G401.6 (cell line): ENCODE data around the gene HNRNPH1.

Experiments
- FAIRE-seq: peaks from 2 replicates; lab custom pipeline; 2012; peaks lifted over from hg19 to GRCh38; lab: Jason Lieb, UNC

HNRNPH1 gene

GRCh38 chr5:179603308-179603707 is 20.2 kb downstream of the HNRNPH1 start:
- FAIRE-seq: no peak

GRCh38 chr5:179601871-179602625 is 21.4 kb downstream of the HNRNPH1 start:
- FAIRE-seq: no peak

- FAIRE-seq: no peak
Measured at GRCh38 chr5:179599973-179600372, 23.5 kb downstream of the HNRNPH1 start.

- FAIRE-seq: no peak
Measured at GRCh38 chr5:179599566-179599965, 23.9 kb downstream of the HNRNPH1 start.

- no peak for FAIRE-seq
Measured at GRCh38 chr5:179599100-179599499, 24.4 kb downstream of the HNRNPH1 start.

- FAIRE-seq: no peak
Measured at GRCh38 chr5:179596421-179596820, 27.1 kb downstream of the HNRNPH1 start.

GRCh38 chr5:179595916-179596315 is 27.6 kb downstream of the HNRNPH1 start:
- no peak for FAIRE-seq

- no peak for FAIRE-seq
Measured at GRCh38 chr5:179588166-179588565, 35.3 kb downstream of the HNRNPH1 start.

GRCh38 chr5:179585941-179586401 is 37.5 kb downstream of the HNRNPH1 start:
- FAIRE-seq: no peak

GRCh38 chr5:179577286-179577960 is 46.0 kb downstream of the HNRNPH1 start:
- no peak for FAIRE-seq

- no peak for FAIRE-seq
Measured at GRCh38 chr5:179572386-179572785, 51.1 kb downstream of the HNRNPH1 start.

GRCh38 chr5:179568721-179569120 is 54.8 kb downstream of the HNRNPH1 start:
- no peak for FAIRE-seq

- no peak for FAIRE-seq
Measured at GRCh38 chr5:179564526-179564925, 58.9 kb downstream of the HNRNPH1 start.
